ENCODE data around the gene ARL15.

- TF ChIP-seq CTCF (IDR thresholded peaks at IDR 0.05): no peak
- no peak for TF ChIP-seq POLR2A (IDR thresholded peaks at IDR 0.05)
Measured at GRCh38 chr5:53956632-53957031, 353.7 kb downstream of the ARL15 start.

Data from esophagus squamous epithelium (tissue), 4 donors.